Muscle of leg (tissue), 11 donors: Measurements from ENCODE around the gene METAP1D. TPM values are rescaled to one million over a fixed set of nuclear protein-coding genes. Genes with fewer than 3 reads are reported as not detected.
"Not testable (repeated sequence)": the region's sequence is repeated elsewhere in the genome, so short reads cannot be mapped to it uniquely, and the experiment has no call there.

Experiments
- DNase-seq: peaks from one replicate; pipeline ENCODE4 v3.0.0; 2013
- H3K27ac ChIP-seq: one replicate; pipeline ENCODE4 v1.5.1; 2013; ENCODE audit warnings: mild to moderate bottlenecking, low read length, control low read depth
- H3K27me3 ChIP-seq: one replicate; pipeline ENCODE4 v1.6.1; 2013; ENCODE audit warnings: low read length; ENCODE audit not compliant: control insufficient read depth, insufficient read depth
- H3K36me3 ChIP-seq: one replicate; pipeline ENCODE4 v1.6.1; 2013; ENCODE audit warnings: low read length; ENCODE audit not compliant: control insufficient read depth, insufficient read depth
- H3K4me1 ChIP-seq: one replicate; pipeline ENCODE4 v1.6.1; 2013; ENCODE audit warnings: low read length; ENCODE audit not compliant: control insufficient read depth, insufficient read depth
- H3K4me3 ChIP-seq: one replicate; pipeline ENCODE4 v1.5.1; 2013; ENCODE audit warnings: low read length, control low read depth
- H3K9me3 ChIP-seq: replicated peaks from 2 replicates; pipeline ENCODE4 v1.6.1; 2013; ENCODE audit warnings: low read depth, low read length; ENCODE audit not compliant: control insufficient read depth
- WGBS: methylation state at CpG from one replicate; pipeline ENCODE4 v1.1.5; 2013; ENCODE audit warnings: missing lambda C conversion rate; ENCODE audit not compliant: insufficient coverage; 5-methylcytosine and 5-hydroxymethylcytosine counted together
- polyA plus RNA-seq, 8 donors: library from polyadenylated mRNA; unstranded; fragments of 120-200 nt; gene quantifications; one replicate each; pipeline versions ENCODE4 v1.2.1 to v1.2.3, GENCODE V29; 2013; ENCODE audit warnings: inconsistent platforms in 1 of 8, low replicate concordance in 1 of 8; ENCODE audit not compliant: insufficient read length in 8 of 8, insufficient read depth in 1 of 8
- total RNA-seq: library from RNA; stranded (reverse); fragments of 120-200 nt; gene quantifications from one replicate; pipeline ENCODE4 v1.2.4, GENCODE V29; 2013

The METAP1D gene
- total and polyA plus RNA-seq, 9 donors = 7.8 to 16.0 (median 9.8) TPM

DNA sequence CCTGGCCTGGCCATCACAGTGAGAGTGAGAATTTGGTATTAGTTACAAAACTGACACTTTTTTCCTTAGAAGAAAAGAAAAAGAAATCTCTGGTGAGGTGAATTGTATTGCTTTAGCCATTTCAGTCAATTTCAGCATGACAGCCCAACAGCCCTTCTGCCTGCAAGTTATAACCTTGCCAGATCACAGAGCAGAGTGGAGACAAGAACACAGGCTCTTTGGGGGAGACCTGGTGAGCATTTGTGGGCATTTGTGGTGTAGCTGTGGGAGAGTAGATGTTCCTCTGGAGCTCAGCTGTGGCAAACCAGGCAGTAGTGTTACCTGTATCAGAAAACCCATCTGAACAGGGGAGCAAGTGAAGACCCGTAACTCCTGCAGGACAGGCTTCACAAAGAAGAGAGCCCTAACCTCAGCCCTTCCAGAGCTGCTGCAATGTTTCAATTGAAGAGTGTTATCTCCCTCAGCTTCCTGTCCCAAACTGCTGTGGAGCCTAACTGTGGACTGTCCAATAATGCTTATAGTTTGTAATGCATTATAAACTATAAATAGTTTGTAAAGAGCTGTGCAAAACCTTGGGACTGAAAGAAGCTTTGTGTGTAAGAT, 62.8 kb downstream of the METAP1D start:
- H3K4me3 ChIP-seq = no peak overlapping the region
- no peak overlapping the region for H3K27ac ChIP-seq
- 67% methylated on average over 1 of the region's 1 CpG for WGBS
- H3K27me3 ChIP-seq = no peaks in the 10 kb centered on the region
- no peak for DNase-seq
- peaks cover 4% of the 10 kb centered on the region for H3K36me3 ChIP-seq
- H3K9me3 ChIP-seq = no peaks in the 10 kb centered on the region
- no peaks in the 10 kb centered on the region for H3K4me1 ChIP-seq

GRCh38 chr2:172063446-172063845, 63.7 kb downstream of the METAP1D start:
- Histone ChIP-seq H3K4me1 (no peaks in the 10 kb centered on the region), H3K36me3 (peaks cover 4% of the 10 kb centered on the region), H3K27ac (no peak overlapping the region), H3K27me3 (no peaks in the 10 kb centered on the region), H3K4me3 (no peak overlapping the region), H3K9me3 (no peaks in the 10 kb centered on the region)
- no peak for DNase-seq
- WGBS = 89% methylated on average over 3 of the region's 9 CpGs

DNA sequence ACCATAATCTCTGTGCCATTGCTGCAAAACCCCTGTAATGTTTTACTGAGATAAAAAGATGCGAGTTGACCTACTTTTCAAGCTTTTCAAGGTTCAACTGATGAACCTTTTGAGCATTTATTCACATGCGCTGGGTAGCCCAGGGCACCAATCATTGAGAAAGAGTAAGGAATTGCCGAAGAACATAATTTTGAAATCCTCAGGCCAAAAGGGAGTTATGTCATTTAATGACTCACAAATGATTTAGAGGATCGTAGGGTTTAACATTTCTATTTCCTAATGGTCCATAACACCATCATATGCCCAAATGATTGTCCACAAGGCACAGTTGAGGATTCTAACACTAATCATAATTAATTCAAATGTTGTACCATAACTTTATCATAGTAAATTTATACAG, 65.4 kb downstream of the METAP1D start:
- Histone ChIP-seq H3K4me3 (no peak overlapping the region), H3K9me3 (no peaks in the 10 kb centered on the region), H3K36me3 (peaks cover 4% of the 10 kb centered on the region), H3K4me1 (no peaks in the 10 kb centered on the region), H3K27me3 (no peaks in the 10 kb centered on the region), H3K27ac (no peak overlapping the region)
- DNase-seq = no peak
- WGBS = 92% methylated on average over 2 of the region's 4 CpGs

- 78% methylated on average over 1 of the region's 4 CpGs for WGBS
- no peaks in the 10 kb centered on the region for H3K27me3 ChIP-seq
- no peak for DNase-seq
- no peaks in the 10 kb centered on the region for H3K4me1 ChIP-seq
- H3K27ac ChIP-seq = no peak overlapping the region
- no peak overlapping the region for H3K4me3 ChIP-seq
- H3K9me3 ChIP-seq = no peaks in the 10 kb centered on the region
- peaks cover 4% of the 10 kb centered on the region for H3K36me3 ChIP-seq
These were observed 66.7 kb downstream of the METAP1D start for GRCh38 chr2:172066394-172066886.

GRCh38 chr2:172067905-172068304, 68.2 kb downstream of the METAP1D start:
- DNase-seq, H3K36me3 ChIP-seq, H3K4me1 ChIP-seq, H3K27ac ChIP-seq, H3K27me3 ChIP-seq, H3K4me3 ChIP-seq, H3K9me3 ChIP-seq: not testable (repeated sequence)
- no CpG with 5 or more reads among the region's 4 CpGs for WGBS

DNA sequence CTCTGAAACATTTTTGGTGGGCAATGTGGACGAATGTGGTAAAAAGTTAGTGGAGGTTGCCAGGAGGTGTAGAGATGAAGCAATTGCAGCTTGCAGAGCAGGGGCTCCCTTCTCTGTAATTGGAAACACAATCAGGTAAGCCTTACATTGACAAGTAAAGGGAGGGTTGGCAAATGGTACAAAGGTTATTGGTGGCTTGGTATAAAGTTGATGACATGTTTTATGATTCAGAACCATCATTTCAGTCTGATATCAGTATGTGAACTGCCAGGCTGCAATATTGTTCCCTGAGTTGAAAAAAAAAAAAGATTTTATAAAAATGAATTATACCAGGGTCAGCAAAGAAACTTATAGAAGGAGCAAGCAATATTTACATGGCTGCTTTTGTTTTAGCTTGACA, 71.2 kb downstream of the METAP1D start:
- peaks cover 2% of the 10 kb centered on the region for H3K27me3 ChIP-seq
- H3K36me3 ChIP-seq = no peaks in the 10 kb centered on the region
- DNase-seq = no peak
- H3K9me3 ChIP-seq = no peaks in the 10 kb centered on the region
- H3K4me1 ChIP-seq = no peaks in the 10 kb centered on the region
- WGBS = 91% methylated on average over 1 of the region's 1 CpG
- no peak overlapping the region for H3K27ac ChIP-seq
- no peak overlapping the region for H3K4me3 ChIP-seq

GRCh38 chr2:172072303-172072702, 72.5 kb downstream of the METAP1D start:
- Histone ChIP-seq H3K27ac (no peak overlapping the region), H3K4me1 (no peaks in the 10 kb centered on the region), H3K27me3 (peaks cover 2% of the 10 kb centered on the region), H3K9me3 (no peaks in the 10 kb centered on the region), H3K36me3 (no peaks in the 10 kb centered on the region), H3K4me3 (no peak overlapping the region)
- no peak for DNase-seq
- WGBS = 80% methylated on average over 2 of the region's 3 CpGs

DNA sequence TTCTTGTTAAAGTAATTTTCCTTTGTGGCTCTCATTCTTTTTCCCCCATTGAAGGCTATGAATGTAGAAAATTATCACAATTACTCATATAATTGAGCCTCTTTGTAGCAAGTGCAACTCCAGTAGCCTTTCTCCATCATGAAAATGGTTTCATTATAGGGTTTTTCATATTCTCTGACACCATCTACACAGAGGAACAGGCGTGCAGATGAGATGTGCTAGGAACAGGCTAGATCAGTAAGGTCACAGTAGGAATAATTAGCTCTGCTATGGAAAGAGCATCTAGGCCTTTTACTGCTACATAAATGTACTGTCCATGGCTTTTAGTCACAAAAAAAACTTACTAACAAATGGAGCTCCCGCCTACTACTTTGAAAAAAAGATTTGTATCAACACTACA, 73.0 kb downstream of the METAP1D start:
- Histone ChIP-seq H3K9me3 (no peaks in the 10 kb centered on the region), H3K36me3 (no peaks in the 10 kb centered on the region), H3K4me1 (no peaks in the 10 kb centered on the region), H3K27ac (no peak overlapping the region), H3K27me3 (peaks cover 2% of the 10 kb centered on the region), H3K4me3 (no peak overlapping the region)
- DNase-seq = no peak
- no CpG with 5 or more reads among the region's 2 CpGs for WGBS

GRCh38 chr2:172073518-172073917, 73.8 kb downstream of the METAP1D start:
- H3K27ac ChIP-seq = no peak overlapping the region
- no CpG with 5 or more reads among the region's 4 CpGs for WGBS
- peaks cover 6% of the 10 kb centered on the region for H3K27me3 ChIP-seq
- no peak for DNase-seq
- H3K4me1 ChIP-seq = no peaks in the 10 kb centered on the region
- H3K4me3 ChIP-seq = no peak overlapping the region
- no peaks in the 10 kb centered on the region for H3K36me3 ChIP-seq
- H3K9me3 ChIP-seq = no peaks in the 10 kb centered on the region

DNA sequence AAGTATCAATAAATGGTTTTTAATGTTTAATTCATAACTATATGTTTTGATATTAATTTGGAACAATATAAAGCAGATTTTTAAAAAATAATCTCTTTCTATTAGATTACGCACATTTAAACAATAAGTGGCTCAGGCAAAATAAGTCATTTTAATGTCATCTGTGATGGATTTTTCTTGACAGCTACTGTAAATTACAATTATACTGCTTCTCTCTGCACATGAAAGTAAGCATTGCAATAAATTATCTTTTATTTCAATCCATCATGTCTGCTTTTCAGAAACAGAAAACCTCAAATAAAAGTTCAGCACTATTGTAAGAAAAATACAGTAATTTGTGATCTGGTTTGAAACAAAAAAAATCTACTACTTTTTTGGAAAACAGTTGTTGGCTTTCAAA, 74.5 kb downstream of the METAP1D start:
- no peak overlapping the region for H3K27ac ChIP-seq
- no CpG with 5 or more reads among the region's 1 CpG for whole genome bisulfite sequencing
- peaks cover 13% of the 10 kb centered on the region for H3K27me3 ChIP-seq

GRCh38 chr2:172079416-172079815, 79.7 kb downstream of the METAP1D start:
- no peak overlapping the region for H3K27ac ChIP-seq
- no peak for DNase-seq
- H3K36me3 ChIP-seq = no peaks in the 10 kb centered on the region
- H3K4me3 ChIP-seq = no peak overlapping the region
- H3K4me1 ChIP-seq = peaks cover 20% of the 10 kb centered on the region
- no peaks in the 10 kb centered on the region for H3K9me3 ChIP-seq
- WGBS = no CpG with 5 or more reads among the region's 5 CpGs
- peaks cover 63% of the 10 kb centered on the region for H3K27me3 ChIP-seq

More for the DNA sequence above, 74.5 kb downstream of the METAP1D start:
- no peaks in the 10 kb centered on the region for H3K4me1 ChIP-seq
- H3K4me3 ChIP-seq = no peak overlapping the region
- H3K9me3 ChIP-seq = no peaks in the 10 kb centered on the region
- no peak for DNase-seq
- no peaks in the 10 kb centered on the region for H3K36me3 ChIP-seq
